ENCODE data around the gene C16orf89.

C16orf89 gene

GRCh38 chr16:5002699-5003143 lies 63.0 kb downstream of the C16orf89 start:
- DNase-seq: no peak

GRCh38 chr16:5001986-5002385 lies 63.8 kb downstream of the C16orf89 start:
- DNase-seq: no peak

GRCh38 chr16:5001571-5001970 lies 64.2 kb downstream of the C16orf89 start:
- DNase-seq: no peak

GRCh38 chr16:5000573-5001001 lies 65.2 kb downstream of the C16orf89 start:
- DNase-seq: no peak

- no peak for DNase-seq
These were observed 70.9 kb downstream of the C16orf89 start for GRCh38 chr16:4994719-4995434.
